SU-DHL-6 (cell line): ENCODE data around the gene DLG4.

Source experiments
- H2AFZ ChIP-seq: fragments of 200-600 bp; sonication (generic); 2 replicates; pipeline ENCODE4 v1.6.1; 2014; ENCODE audit warnings: low read depth, mild to moderate bottlenecking, moderate library complexity, mixed read lengths, antibody characterized with exemption, low read length; ENCODE audit not compliant: severe bottlenecking
- H3F3A ChIP-seq: fragments of 200-600 bp; shearing (Covaris generic); 2 replicates; pipeline ENCODE4 v1.6.0; 2016; ENCODE audit warnings: antibody characterized with exemption, mild to moderate bottlenecking; ENCODE audit not compliant: insufficient read depth
- H3K27ac ChIP-seq: fragments of 200-600 bp; sonication (generic); 2 replicates; pipeline ENCODE4 v1.5.1; 2016; ENCODE audit warnings: low read depth, mild to moderate bottlenecking, low read length, moderate library complexity, mixed read lengths
- H3K27me3 ChIP-seq: fragments of 200-600 bp; sonication (generic), shearing (Covaris generic); 2 replicates; pipeline ENCODE4 v1.6.0; 2014; ENCODE audit warnings: mild to moderate bottlenecking, low read length
- H3K36me3 ChIP-seq: fragments of 200-600 bp; sonication (generic); 2 replicates; pipeline ENCODE4 v1.6.1; 2014; ENCODE audit warnings: mild to moderate bottlenecking, low read length, mixed read lengths
- H3K4me2 ChIP-seq: fragments of 300-600, 200-600 bp; shearing (Covaris generic), sonication (generic); 2 replicates; pipeline ENCODE4 v1.6.0; 2014; ENCODE audit warnings: low read length, low read depth, mild to moderate bottlenecking; ENCODE audit not compliant: poor library complexity, severe bottlenecking
- H3K4me3 ChIP-seq: fragments of 200-600 bp; sonication (generic); 2 replicates; pipeline ENCODE4 v1.5.1; 2014; ENCODE audit warnings: antibody characterized with exemption, low read length, mild to moderate bottlenecking, mixed read lengths; ENCODE audit not compliant: insufficient read depth, poor library complexity, severe bottlenecking
- H3K79me2 ChIP-seq: fragments of 200-600 bp; sonication (generic); 2 replicates; pipeline ENCODE4 v1.6.1; 2014; ENCODE audit warnings: mild to moderate bottlenecking, low read length, moderate library complexity; ENCODE audit not compliant: insufficient read depth
- H3K9ac ChIP-seq: fragments of 200-600 bp; sonication (generic); 2 replicates; pipeline ENCODE4 v1.7.0; 2014; ENCODE audit warnings: mild to moderate bottlenecking, low read length
- H3K9me2 ChIP-seq: fragments of 200-600 bp; sonication (generic); replicated peaks from 2 replicates; pipeline ENCODE4 v1.6.1; 2014; ENCODE audit warnings: low read length; ENCODE audit not compliant: insufficient read depth
- H3K9me3 ChIP-seq: fragments of 200-600 bp; sonication (generic); 2 replicates; pipeline ENCODE4 v1.6.1; 2014; ENCODE audit warnings: low read length, mixed read lengths; ENCODE audit not compliant: insufficient read depth
- H4K20me1 ChIP-seq: fragments of 200-600 bp; sonication (generic); 2 replicates; pipeline ENCODE4 v1.6.1; 2014; ENCODE audit warnings: low read depth, mild to moderate bottlenecking, antibody characterized with exemption, low read length, moderate library complexity, mixed read lengths
- CTCF ChIP-seq: fragments of 200-600 bp; sonication (generic); IDR thresholded peaks from one replicate; pipeline ENCODE4 v1.5.1; 2017; ENCODE audit warnings: antibody characterized with exemption, mild to moderate bottlenecking, low read length, moderate library complexity; ENCODE audit not compliant: insufficient read depth, poor library complexity, severe bottlenecking
- EZH2phosphoT487 ChIP-seq: fragments of 200-600 bp; sonication (generic), shearing (Covaris generic); conservative IDR thresholded peaks from 2 replicates; pipeline ENCODE4 v1.6.1; 2018; ENCODE audit warnings: mild to moderate bottlenecking, antibody characterized with exemption, low read length, moderate library complexity, mixed read lengths

DLG4 gene

DNA sequence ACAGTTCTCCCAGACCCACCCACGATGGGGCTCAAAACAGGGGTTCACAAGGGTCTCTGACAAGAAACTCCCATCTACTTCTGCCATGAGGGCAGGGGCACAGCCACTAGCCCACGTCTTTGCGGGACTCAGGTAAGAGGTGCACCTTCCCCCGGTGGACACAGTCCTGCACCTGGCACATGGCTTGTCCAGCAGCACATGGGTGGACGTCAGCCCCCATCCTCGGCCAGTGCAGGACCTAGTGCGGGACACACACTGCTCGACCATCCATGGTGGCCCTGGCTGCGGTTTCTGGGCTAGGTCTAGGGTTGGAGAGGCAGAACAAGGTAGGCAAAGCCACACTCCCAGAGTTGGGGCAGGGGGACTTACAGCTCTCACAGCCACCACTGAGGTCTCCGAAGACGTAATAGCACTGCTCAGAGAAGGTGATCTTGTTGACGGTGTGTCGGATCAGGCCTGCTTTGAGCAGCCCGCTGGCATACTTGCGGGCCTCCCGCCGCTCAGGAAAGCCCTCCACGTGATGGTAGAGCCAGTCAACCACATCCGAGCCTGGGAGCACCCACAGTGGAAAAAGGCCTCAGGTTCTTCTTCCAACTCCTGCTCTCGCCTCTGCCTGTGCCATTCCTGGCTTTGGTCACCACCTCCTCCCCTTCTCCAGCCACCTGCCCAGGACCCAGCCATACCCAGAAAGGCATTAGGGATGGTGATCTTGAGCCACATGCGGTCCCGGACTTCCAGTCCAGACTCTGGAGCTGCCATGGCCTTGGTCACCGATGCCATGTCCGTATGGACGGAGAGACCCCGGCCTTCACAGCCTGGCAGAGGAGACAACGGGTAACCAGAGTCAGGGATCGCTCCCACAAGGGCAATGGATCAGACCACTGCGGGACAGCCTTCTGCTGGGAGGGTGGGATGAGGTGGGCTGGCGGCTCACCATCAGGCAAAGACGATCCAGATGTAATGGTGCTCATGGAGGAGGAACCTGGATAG is 7.4 kb upstream of the DLG4 start:
- peaks cover 4% of the 10 kb centered on the region; the same call in 1 of the 2 replicates for H3F3A ChIP-seq
- peaks cover 22% of the 10 kb centered on the region for H3K79me2 ChIP-seq
- no peaks in the 10 kb centered on the region for H3K27me3 ChIP-seq
- H3K4me3 ChIP-seq, result no peak overlapping the region
- no peaks in the 10 kb centered on the region for H3K36me3 ChIP-seq
- no peak overlapping the region for H2AFZ ChIP-seq
- no peaks in the 10 kb centered on the region for H3K9me3 ChIP-seq
- H4K20me1 ChIP-seq, result no peaks in the 10 kb centered on the region
- H3K27ac ChIP-seq, result no peak overlapping the region
- H3K9ac ChIP-seq, result no peak overlapping the region
- TF ChIP-seq CTCF (no peak), EZH2phosphoT487 (no peak)
- no peak overlapping the region for H3K4me2 ChIP-seq
- H3K9me2 ChIP-seq, result no peaks in the 10 kb centered on the region

DNA sequence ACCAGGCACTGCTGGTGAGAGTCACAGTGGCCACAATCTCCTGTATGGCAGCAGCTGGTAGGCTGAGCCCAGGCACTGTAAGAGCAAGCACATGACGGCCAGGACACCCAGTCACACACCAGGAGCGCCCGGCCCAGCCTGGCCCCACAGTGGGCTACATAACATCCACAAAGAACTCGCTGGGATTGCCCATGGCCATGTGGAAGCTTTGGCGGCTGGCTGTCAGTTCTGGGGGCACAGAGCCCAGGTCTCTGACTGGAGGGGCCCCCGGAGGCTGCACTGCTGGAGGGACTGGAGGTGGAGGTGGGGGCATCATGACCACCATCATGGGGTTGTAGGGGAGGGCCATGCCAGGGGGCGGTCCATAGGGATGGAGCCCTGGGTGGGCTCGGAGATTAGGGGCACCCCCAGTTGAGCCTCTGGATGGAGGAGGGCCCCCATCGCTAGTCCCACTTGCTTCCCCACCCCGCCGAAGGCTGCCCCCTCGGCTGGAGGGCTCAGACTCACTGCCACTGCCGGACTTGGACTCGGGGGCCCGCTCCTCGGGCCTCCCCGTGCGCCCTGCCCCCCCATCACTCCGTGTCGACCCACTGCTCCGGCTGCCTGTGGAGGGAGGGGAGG is 6.2 kb upstream of the DLG4 start:
- H3K9me2 ChIP-seq, result no peaks in the 10 kb centered on the region
- no peak overlapping the region for H3K4me3 ChIP-seq
- no peak overlapping the region for H3K9ac ChIP-seq
- peaks cover 11% of the 10 kb centered on the region; the same call in 1 of the 2 replicates for H3F3A ChIP-seq
- H3K9me3 ChIP-seq, result no peaks in the 10 kb centered on the region
- no peaks in the 10 kb centered on the region for H3K27me3 ChIP-seq
- H3K27ac ChIP-seq, result no peak overlapping the region
- peaks cover 10% of the 10 kb centered on the region for H3K79me2 ChIP-seq
- no peak overlapping the region for H3K4me2 ChIP-seq
- TF ChIP-seq EZH2phosphoT487 (no peak), CTCF (no peak)
- no peaks in the 10 kb centered on the region for H3K36me3 ChIP-seq
- H4K20me1 ChIP-seq, result no peaks in the 10 kb centered on the region
- no peak overlapping the region for H2AFZ ChIP-seq

- no peaks in the 10 kb centered on the region for H3K79me2 ChIP-seq
- H2AFZ ChIP-seq, result no peak overlapping the region
- no peaks in the 10 kb centered on the region for H4K20me1 ChIP-seq
- H3K9me3 ChIP-seq, result no peaks in the 10 kb centered on the region
- H3K27me3 ChIP-seq, result no peaks in the 10 kb centered on the region
- peaks cover 11% of the 10 kb centered on the region; the same call in 1 of the 2 replicates for H3F3A ChIP-seq
- no peak overlapping the region for H3K27ac ChIP-seq
- TF ChIP-seq CTCF (no peak), EZH2phosphoT487 (no peak)
- no peak overlapping the region for H3K9ac ChIP-seq
- no peaks in the 10 kb centered on the region for H3K9me2 ChIP-seq
- no peaks in the 10 kb centered on the region for H3K36me3 ChIP-seq
- H3K4me2 ChIP-seq, result no peak overlapping the region
- no peak overlapping the region for H3K4me3 ChIP-seq
These were observed 5.0 kb upstream of the DLG4 start for GRCh38 chr17:7224661-7225111.
